ENCODE measurements around the gene RASSF5.

GRCh38 chr1:206637605-206638004 is 130.3 kb downstream of the RASSF5 start:
- TF ChIP-seq CTCF (IDR thresholded peaks at IDR 0.05): no peak
- TF ChIP-seq POLR2A (IDR thresholded peaks at IDR 0.05): no peak
- no peak for TF ChIP-seq POLR2AphosphoS5 (IDR thresholded peaks at IDR 0.05; ENCODE audit: insufficient read depth in 1 of 2, low read depth in 1 of 2)
